NCI-H128 (cell line): Measurements from ENCODE around the gene S100A3.
"Not testable (repeated sequence)": the region's sequence is repeated elsewhere in the genome, so short reads cannot be mapped to it uniquely, and the experiment has no call there.

Experiments used
- DNase-seq: peaks from one replicate; lab custom pipeline; 2025; ENCODE audit not compliant: unreplicated experiment; lab: John Stamatoyannopoulos, UW

S100A3 gene

DNA sequence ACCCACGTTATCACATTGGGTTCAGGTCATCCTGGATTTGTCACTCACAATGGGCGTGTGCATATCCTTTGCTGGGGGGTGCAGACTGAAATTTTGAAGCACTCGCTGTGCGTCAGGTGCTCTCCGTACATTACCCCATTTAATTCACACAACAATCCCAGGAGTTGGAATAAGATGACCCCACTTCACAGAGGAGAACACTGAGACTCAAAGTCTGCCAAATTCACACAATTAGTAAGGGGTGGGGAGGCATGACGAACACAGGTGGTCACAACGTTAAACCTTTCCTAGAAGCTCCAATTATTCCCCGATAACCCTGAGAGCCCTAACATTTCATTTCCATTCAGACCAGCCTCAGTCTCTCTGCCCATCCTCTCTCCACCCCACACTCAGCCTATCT, 20.4 kb upstream of the S100A3 start:
- no peak for DNase-seq

DNA sequence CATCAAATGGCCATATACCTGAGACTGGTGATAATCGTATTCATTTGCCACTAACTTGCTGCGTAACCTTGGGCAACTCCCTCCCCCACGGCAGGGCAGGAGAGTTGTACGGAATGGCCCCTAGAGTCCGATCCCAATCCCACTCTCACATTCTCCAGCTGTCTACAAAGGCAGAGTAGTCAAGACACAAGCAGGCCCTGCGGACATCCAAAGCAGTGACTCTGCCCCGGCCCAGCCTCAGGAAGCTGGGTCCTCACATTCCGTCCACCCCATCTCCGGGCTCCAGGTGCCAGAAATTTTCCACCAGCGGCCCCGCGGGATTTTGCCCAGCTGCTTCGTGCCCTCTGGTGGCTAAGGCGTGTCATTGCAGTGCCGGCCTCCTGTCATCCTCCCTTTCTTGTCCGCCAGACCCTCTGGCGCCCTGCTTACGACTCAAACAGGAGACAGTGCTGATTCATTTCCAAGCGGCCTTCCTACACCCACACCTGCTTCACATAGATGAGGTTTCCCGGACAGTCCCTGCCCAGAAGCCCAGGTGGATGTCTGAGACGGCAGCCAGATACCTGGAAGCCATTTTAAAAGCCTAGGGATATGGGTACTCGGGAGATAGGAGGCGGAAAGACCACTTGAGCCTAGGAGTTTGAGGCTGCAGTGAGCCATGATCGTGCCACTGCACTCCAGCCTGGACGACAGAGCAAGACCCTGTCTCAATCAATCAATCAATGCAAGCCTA, 19.5 kb upstream of the S100A3 start:
- peak; percentile 85 for DNase-seq

DNA sequence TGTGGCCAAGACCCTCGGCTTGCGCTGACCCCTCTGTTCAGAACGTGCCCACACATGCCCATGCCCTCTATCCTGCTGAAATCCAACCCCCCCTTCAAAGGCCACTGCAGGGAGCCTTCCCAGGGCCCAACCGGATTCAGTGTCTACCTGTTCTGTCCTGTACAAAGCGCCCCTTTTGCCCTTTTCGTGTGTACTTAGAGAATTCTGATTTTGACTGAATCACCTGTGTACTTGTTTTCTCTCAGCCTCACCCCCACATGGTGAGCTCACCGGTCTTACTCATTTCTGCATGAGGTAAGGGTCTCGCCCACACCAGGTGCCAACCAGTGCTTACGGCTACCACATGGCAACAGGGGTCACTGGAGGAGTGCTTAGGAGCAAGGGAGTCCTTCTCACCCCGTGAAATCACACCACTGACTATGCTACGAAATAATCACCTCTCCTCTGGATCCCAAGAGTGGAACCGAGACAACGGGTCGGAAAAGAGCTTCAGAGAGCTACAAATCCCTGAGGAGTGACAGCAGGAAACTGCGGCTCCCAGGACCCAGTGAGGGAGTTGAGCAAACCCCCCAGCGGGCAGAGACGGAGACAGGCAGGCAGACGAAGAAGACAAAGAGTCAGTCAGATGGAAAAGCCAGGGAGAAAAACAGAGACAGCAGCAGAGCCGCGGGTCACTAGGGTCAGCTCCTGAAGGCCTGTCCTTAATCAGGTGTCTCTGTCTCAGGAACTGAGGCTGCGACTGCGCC, 18.7 kb upstream of the S100A3 start:
- DNase-seq: no peak

DNA sequence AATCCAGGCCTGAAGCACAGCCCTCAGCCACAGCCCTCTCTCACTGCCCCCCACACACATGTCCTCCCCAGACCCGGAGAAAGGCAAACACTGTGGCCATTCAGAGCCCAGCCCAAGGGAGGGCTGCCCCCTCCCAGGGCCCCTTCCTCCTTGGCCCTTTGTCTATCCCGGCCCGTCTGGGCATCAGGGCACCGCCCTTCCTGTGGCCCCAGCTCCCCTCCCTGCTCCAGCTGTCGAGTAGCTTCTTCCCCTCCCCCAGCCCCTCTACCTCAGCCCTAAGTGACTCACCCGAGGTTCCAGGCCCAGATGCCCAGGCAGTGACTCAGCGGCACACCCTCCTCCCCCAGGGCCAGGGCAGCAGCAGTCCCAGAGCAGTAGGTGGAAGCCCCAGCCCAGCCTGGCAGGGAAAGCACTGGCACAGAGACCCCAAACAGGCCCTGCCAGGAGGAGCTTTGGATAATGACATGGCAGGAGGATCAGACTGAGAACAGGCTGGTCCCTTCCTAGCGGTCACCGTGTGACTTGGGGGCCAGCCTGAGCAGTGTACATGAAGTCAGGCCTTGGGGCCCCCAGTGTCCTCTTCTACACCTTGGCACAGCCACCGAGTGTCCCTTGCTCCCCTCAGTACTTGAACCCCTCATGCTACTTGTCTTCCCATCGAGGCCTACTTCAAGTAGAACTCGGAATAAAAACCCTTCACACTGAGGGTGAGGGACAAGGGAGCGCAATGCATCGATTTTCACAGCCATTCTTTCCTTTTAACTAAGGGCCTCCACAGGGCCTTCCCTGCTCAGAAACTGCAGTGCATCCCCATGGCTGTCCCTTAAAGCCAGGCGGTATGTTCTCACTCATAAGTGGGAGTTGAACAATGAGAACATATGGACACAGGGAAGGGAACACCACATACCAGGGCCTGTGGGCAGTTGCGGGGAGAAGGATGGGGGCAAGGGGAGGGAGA, 17.6 kb upstream of the S100A3 start:
- DNase-seq: no peak

DNA sequence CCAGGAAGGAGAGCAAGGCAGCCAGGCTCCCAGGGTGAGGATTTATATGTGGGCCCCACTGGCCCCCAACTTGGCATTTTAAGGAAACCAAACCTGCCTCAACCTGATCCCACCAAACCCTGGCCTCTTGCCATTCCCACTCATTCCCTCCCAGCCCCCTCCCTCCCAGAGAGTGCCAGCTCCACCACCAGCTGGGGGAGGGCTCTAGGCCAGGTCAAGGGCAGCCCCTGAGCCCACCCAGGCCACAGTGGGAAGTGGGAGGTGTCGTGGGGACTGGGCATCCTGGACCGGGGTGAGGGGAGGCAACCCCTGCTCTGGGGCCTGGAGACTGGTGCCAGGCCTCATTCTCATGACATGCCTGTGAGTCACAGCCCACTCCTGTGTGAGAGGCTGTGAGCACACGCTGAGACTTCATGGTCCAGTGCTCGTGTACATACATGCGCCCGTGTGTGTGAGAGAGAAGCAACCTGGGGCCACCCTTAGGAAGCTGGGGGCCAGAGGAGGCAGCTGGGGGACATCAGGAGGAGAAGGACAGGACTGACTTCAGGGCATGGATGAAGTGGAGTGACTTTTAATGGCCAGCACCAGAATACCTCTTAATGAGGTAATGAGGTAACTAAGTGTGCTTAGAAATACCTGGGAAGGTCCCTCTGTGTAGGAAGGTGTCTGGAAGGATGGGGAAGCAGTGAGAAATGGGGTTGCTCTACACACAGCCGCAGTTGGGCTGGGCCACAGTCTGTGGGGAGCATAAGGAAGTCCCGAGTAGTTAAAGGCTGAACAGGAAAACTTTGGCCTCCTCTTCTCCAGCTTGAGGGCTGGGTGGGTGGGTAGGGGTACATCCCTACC, 16.7 kb upstream of the S100A3 start, which contains the start of gene S100A2:
S100A2 (minus strand) TSS at position 316 of the 846 bp plus-strand sequence. CDS start 1,967 bp downstream, outside the sequence.
- peak; percentile 47 for DNase-seq

DNA sequence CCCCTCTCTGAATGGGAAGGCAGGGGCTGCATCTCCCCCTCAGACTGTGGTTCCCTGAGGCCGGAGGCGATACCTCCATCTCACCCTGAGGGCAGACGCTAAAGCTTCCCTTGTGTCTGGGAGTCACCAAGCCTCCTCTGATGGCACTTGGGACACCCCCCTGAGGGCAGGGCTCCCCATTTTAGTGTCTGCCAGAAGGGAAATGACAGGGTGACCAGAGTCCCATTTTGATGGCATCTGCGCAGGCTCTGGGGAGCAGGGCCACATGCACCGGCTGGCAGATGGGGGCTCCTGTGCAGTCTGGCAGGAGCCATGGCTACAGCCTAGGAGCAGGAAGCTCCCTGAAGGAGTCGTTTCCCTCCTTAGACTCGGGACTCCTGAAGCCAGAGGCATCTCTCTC, 14.9 kb upstream of the S100A3 start:
- DNase-seq: no peak

DNA sequence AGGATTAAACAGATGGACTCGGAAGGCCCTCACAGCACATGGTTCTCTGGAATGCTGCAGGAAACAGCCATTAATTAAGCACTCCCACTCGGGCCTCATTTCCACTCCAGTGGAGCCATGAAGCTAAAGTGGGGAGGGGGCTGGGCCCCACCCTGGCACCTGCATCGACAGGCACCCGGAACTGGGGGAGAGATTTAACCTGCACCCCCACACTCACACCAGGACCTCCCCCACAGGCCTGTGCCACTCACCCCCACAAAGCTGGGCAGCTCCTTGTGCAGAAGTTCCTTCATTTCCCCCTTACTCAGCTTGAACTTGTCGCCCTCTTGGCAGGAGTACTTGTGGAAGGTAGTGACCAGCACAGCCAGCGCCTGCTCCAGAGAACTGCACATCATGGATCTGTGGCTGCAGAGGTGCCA, 14.4 kb upstream of the S100A3 start:
- DNase-seq: no peak

DNA sequence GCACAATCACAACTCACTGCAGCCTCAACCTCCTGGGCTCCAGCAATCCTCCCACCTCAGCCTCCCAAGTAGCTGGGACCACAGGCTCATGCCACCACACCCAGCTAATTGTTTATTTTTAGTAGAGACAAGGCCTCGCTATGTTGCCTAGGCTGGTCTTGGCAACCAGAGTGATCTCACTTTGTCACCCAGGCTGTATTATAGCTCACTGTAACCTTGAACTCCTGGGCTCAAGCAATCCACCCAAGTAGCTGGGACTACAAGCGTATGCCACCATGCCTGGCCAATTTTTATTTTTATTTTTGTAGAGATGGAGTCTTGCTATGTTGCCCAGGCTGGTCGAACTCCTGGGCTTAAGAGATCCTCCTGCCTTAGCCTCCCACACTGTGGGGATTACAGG, 13.0 kb upstream of the S100A3 start:
- DNase-seq: not testable (repeated sequence)

DNA sequence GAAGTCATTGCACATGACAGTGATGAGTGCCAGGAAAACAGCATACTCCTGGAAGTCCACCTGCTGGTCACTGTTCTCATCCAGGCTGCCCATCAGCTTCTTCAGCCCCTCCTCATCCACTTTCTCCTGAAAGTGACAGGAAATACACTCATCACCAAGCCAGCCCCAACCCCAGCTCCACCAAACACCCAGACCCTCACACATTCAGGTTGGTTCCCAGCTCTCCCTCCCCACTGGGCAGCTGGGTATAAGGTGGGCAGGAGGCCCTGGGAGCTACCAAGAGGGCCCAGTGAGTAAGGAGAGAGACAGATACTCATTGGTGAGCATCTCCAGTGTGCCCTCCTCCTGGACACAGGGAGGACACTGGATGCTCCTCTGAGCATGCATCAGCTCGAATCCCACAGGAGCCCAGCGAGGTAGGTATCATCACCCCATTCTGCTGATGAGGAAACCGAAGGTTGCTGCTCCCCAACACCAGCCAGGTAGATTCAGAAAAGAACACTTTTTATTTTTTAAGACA, 12.5 kb upstream of the S100A3 start:
- DNase-seq: no peak

DNA sequence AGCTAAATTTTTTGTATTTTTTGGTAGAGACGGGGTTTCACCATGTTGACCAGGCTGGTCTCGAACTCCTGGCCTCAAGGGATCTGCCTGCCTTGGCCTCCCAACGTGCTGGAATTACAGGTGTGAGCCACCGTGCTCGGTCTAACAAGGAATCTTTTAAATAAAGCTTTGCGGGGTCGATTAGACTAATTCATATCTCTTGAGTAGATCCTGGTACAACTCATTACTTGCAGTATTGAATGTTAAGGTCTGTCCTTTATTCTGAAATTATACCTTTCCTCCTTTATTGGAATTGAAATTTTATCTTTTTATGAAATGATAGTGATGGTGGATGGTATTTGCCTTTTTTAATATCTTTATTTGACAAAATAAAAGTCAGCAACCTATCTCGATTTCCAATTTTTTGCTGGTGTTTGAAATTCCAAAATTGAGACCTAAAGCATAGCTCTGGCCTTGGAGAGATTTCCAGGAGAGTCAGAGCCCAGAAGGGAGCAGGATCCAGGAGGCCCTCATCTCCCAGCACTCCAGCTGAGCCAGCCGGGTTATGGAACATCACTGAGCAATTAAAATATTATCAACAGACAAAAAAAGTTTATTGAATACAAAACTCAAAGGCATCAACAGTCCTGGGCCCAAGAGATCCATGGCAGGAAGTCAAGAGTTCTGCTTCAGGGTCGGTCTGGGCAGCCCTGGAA, 11.9 kb upstream of the S100A3 start:
- no peak for DNase-seq

DNA sequence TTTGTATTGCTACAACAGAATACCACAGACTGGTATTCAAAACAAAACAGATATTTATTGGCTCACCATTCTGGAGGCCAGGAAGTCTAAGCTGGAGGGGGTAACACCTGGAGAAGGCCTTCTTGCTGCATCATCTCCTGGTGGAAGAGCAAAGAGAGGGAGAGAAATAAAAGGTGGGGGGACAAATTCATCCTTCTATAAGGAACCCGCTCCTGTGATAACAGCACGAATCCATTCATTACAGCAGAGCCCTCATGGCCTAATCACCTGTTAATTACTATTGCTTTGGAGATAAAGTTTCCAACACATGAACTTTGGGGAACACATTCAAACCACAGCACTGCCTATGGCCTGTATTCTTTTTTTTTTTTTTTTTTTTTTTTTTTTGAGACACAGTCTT, 11.2 kb upstream of the S100A3 start:
- DNase-seq: no peak

DNA sequence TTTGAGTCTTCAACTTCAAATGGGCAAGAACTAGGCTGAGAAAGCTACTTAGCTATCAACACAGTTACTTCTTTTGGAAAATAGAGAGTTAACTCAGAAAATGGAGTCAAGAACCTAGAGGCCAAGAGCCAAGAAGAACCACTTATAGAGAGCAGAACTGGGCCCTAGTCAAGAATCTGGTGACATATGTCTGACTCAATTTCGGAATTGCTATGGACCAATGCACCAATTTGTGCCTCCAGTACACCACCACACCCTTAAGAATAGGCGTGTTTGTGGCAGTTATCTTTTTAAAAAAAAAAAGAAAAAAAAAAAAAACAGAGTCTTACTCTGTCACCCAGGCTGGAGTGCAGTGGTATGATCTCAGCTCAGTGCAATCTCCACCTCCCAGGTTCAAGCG, 8.8 kb upstream of the S100A3 start:
- no peak for DNase-seq

DNA sequence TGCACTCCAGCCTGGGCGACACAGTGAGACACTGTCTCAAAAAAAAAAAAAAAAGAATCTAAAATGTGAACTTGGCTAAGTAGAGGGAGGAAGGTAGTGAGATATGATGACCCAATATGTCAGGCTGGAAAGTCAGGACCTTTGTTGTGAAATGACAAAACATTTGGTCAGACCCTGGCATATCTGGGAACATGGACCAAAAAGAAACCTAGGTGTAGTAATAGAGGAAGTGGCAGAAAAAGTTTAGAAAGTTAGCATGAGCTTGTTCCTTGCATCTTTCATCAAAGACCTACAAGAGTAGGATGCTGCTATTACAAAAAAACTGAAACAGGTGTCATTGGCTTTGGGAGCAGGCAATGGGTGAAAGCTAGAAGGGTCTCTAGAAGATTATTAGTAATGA, 7.3 kb upstream of the S100A3 start:
- no peak for DNase-seq

DNA sequence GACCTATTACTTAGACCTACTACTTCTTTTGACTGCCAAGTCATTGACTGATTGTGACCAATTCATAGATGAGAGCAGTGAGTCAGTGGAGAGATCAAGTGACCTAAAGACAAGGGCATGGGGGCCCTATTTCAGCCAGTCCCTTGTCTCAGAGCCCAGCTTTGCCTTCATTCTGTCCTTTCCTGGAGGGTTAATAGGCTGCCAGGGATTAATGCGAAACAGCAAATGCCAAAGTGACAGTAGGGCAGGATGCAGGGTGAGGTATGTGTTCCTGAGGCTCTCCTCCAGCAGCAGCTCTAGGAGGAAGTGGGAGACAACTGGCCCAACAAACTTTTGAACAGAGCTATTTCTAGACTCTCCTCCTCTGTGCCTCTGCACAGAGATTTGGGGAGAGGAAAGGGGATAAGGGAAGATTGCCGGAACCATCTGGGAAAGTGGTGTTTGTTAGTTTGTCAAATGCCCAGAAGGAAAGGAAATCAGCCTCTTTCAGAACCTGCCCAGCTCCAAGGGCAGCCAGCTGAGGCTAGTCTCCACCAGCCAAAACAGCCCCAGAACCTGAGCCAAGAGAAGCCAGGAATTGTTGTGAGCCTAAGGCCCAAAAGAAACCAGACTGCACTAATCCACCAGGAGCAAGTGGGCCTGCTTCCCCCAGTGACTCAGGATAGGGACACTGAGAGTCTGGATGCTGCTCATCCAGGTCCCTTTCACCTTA, 4.9 kb upstream of the S100A3 start:
- no peak for DNase-seq

DNA sequence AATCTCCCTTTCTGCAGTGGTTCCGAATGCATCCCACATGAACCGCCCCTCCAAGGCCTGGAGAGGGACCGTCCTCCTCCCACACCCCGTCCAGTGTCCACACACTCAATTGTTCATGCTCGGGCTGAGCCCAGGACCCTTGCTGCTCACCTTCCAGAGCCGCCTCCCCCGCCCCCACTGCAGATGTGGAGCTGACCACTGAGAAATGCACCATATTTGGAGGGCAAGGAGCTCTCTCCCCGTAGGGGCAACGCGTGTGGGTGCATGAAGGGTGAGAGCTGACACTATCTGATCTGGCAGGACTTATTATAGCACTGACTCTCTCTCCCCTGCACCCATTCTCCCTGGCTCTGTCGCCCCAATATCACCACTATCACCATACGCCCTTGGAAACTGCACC, 4.0 kb upstream of the S100A3 start:
- no peak for DNase-seq

DNA sequence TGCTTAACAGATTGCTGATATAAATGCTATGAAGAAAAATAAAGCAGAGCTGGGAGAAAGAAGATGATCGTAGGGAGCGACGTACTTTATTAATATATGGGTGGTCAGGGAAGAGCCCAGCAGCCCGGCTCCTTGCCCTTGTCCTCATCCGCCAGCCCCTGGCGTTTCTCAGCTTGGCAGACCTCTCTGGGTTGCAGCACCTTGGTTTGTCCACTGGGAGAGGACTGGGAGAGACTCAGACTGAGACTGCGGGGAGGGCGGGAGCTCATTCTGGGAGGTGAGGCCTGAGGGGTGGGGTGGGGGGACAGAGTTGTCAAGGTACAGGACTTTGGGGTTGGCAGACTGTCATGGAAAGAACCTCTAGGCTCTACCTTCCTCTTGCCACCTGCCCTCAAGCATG, 3.3 kb upstream of the S100A3 start:
- no peak for DNase-seq

DNA sequence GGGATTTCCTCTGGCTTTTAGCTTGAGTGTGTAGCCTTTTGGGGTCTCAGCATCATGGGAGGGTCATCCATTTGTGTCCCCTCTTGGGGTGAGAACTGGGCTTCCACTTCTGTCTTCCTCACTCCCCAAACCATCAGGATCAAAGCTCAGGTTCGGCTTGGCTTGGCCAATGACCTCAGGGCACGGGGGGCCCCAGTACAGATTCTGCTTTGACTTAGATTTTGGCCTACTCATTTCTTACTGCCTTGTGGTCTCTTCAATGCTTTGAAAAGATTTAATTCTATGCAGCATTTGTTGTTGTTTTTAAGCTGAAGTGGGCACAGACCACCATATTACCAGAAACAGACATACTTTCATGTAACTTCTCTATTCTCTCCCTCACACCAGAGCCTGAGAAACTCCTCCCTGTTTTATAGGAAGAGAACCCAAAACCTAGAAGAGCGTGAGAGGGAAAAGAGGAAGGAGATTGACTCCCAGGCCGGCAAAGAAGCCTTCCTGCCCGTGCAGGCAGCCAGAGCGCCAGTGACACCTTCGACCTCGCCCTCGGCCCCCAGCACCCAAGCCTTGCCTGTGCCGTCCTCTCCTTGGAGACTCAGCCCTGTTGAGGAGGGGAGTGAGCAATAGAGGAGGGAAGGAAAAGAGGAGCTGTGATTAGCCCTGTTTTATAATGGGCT, 1.9 kb upstream of the S100A3 start:
- no peak for DNase-seq

DNA sequence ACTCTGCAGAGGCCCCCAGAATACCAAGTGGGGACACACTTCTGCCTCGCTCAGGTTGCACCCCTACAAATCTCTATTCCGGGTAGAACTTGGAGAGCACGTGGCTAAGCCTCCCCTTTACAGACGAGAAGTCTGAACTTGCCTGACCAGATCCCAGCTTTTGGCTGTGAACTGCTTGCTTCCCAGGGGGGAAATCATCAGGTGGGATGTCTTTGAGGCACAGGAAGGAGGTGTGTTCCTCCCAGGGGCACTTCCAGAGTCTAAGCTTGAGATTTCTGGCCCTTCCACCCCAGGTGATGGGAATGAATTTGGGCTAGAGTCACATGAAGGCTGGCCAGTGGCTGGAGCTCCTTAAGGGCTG, 1.3 kb upstream of the S100A3 start:
- no peak for DNase-seq
